Measurements from ENCODE around the gene SEMA4D. TPM values are rescaled to one million over a fixed set of nuclear protein-coding genes. Genes with fewer than 3 reads are reported as not detected.

SEMA4D gene
- total RNA-seq, 2 experiments from 2014 or later: 370 to 391 TPM

DNA sequence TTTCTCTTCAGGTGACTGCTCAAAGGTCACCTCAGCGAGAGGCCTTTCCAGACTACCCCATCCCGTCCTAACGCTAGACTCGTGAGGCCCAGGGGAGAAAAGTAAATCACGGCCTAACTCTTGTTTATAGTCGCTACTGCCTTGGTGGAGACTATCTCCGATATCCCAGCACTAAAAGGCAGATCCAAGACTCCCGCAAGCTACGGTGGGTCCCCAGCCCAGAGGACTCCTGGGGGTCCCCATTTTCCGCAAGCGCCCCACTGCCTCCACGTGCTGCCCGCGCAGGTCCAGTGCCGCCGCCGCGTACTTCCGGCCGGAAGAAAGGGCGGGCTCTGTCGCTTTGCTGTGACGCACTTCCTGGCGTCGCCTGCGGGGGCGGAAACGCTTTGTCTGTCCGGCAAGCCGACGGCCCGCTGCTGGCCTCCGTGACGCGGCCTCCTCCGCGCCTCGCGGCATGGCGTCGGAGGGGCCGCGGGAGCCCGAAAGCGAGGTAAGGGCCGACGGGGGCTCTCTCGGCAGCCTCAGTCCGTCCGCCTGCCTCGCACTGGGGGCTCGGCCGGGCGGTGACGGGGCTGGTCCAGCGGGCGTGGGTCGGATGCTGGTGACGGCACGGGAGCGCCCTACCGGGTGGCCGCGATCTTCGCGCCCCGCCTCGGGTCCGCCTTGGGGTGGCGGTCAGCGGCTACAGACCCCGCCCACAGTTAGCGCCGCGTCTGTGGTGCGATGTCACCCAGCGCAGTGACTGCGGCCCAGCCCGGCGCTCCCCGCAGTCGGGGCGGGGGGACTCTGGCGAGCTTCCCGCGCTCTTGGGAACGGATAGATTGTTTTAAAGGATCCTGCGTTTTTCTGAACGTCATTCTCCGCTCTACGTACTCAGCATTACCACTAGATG lies 179.5 kb downstream of the SEMA4D start, which contains the start of gene SECISBP2:
Gene SECISBP2, plus strand, starts transcription at position 378 of the 892 bp plus-strand sequence. Its CDS starts 77 bp downstream, at position 455.
- Mint-ChIP-seq H3K27ac (peak within 1 kb of the TSS; percentile 95), H3K36me3 (peaks cover 44% of the 10 kb centered on the region), H3K4me3 (peak within 1 kb of the TSS; percentile 88), H3K4me1 (peaks cover 57% of the 10 kb centered on the region), H3K9me3 (no peaks in the 10 kb centered on the region), H3K27me3 (no peaks in the 10 kb centered on the region)
- DNase-seq (peak; percentile 97), ATAC-seq (ENCODE audit: low read depth) (peak; percentile 85)
- POLR2A ChIA-PET: interaction anchor here (0.6 to 2.1 kb wide), 5 partner anchors 8 to 204 kb away, joined by 3 to 11 read pairs (median 4); partner anchors contain the start of gene CKS2

GRCh38 chr9:89317282-89317681 lies 180.6 kb downstream of the SEMA4D start:
- Mint-ChIP-seq H3K36me3 (peaks cover 44% of the 10 kb centered on the region), H3K27ac (peak overlapping the region; percentile 95), H3K4me1 (peaks cover 57% of the 10 kb centered on the region), H3K9me3 (no peaks in the 10 kb centered on the region), H3K27me3 (no peaks in the 10 kb centered on the region), H3K4me3 (peak overlapping the region; percentile 88)
- DNase-seq (no peak), ATAC-seq (ENCODE audit: low read depth) (no peak)
- POLR2A ChIA-PET: no interaction called here

- Mint-ChIP-seq H3K27me3 (no peaks in the 10 kb centered on the region), H3K36me3 (peaks cover 37% of the 10 kb centered on the region), H3K4me1 (peaks cover 46% of the 10 kb centered on the region), H3K9me3 (no peaks in the 10 kb centered on the region), H3K27ac (peak overlapping the region; percentile 61), H3K4me3 (no peak overlapping the region)
- ATAC-seq (ENCODE audit: low read depth) (no peak), DNase-seq (no peak)
- POLR2A ChIA-PET: no interaction called here
Measured at GRCh38 chr9:89315482-89315881, 182.4 kb downstream of the SEMA4D start.

DNA sequence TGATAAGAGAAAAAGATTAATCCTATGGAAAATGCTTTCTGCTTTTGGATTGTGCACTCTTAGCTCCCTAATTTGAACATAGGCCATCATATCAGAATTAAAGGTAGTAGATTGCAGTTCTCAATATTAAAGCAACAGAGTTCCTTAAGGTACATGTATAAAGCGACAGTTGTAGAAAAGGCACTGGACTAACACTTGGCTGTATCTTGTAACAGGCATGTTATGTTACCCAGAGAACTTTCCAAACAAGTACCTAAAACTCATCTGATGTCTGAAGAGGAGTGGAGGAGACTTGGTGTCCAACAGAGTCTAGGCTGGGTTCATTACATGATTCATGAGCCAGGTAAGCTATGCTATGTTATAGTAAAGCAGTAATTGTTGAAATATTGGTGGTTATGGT lies 183.0 kb downstream of the SEMA4D start:
- POLR2A ChIA-PET: no interaction called here
- Mint-ChIP-seq H3K36me3 (peaks cover 37% of the 10 kb centered on the region), H3K4me3 (peak overlapping the region; percentile 93), H3K4me1 (peaks cover 45% of the 10 kb centered on the region), H3K27ac (peak overlapping the region; percentile 74), H3K9me3 (no peaks in the 10 kb centered on the region), H3K27me3 (no peaks in the 10 kb centered on the region)
- ATAC-seq (ENCODE audit: low read depth) (no peak), DNase-seq (no peak)

DNA sequence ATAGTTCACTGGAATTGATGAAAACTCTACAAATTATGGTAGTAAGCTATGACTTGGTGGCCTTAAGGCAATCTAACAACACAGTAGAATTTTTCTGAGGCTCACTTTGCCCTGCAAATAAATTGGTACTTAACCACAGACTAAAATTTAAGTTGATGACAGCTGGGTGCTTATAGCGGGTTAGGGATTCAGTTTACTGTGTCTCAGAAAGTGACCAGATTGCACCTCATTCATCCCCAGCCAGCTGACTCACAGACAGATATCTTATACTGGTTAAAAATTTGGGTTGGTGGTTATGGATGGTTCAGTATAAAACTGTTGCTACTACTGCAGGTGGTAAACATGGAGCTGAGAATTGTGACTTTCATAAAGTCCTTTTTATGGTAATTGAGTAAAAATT lies 184.1 kb downstream of the SEMA4D start:
- POLR2A ChIA-PET: no interaction called here
- H3K4me1 Mint-ChIP-seq: peaks cover 46% of the 10 kb centered on the region
- no peak for DNase-seq
- no peaks in the 10 kb centered on the region for H3K9me3 Mint-ChIP-seq
- H3K27ac Mint-ChIP-seq: peak overlapping the region; percentile 74
- no peaks in the 10 kb centered on the region for H3K27me3 Mint-ChIP-seq
- ATAC-seq (ENCODE audit: low read depth): no peak
- peaks cover 35% of the 10 kb centered on the region for H3K36me3 Mint-ChIP-seq
- H3K4me3 Mint-ChIP-seq: peak overlapping the region; percentile 93

DNA sequence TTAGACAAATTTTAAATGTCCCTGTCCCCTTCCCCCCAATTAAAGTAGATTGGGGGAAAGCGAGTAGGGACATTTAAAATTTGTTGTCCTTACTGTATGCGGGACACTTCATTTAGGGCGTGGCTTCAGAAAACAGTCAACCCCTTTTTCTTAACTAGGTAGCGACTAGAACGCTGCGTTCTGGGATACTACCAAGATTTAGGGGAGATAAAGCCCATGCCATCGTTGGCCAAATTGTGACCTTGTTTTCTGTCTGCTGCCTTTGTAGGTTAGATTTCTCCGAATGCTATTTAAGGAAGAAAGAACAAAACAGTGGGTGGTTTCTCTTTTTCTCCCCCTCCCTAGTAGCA lies 185.7 kb downstream of the SEMA4D start:
- Mint-ChIP-seq H3K27me3 (no peaks in the 10 kb centered on the region), H3K36me3 (peaks cover 29% of the 10 kb centered on the region), H3K27ac (peak overlapping the region; percentile 99), H3K4me1 (peaks cover 40% of the 10 kb centered on the region), H3K4me3 (peak overlapping the region; percentile 93), H3K9me3 (no peaks in the 10 kb centered on the region)
- DNase-seq (no peak), ATAC-seq (ENCODE audit: low read depth) (no peak)
- POLR2A ChIA-PET: interaction anchor here (0.7 to 1.6 kb wide), 3 partner anchors 8 to 185 kb away, joined by 3 to 4 read pairs (median 4); no protein-coding TSS in a partner anchor

DNA sequence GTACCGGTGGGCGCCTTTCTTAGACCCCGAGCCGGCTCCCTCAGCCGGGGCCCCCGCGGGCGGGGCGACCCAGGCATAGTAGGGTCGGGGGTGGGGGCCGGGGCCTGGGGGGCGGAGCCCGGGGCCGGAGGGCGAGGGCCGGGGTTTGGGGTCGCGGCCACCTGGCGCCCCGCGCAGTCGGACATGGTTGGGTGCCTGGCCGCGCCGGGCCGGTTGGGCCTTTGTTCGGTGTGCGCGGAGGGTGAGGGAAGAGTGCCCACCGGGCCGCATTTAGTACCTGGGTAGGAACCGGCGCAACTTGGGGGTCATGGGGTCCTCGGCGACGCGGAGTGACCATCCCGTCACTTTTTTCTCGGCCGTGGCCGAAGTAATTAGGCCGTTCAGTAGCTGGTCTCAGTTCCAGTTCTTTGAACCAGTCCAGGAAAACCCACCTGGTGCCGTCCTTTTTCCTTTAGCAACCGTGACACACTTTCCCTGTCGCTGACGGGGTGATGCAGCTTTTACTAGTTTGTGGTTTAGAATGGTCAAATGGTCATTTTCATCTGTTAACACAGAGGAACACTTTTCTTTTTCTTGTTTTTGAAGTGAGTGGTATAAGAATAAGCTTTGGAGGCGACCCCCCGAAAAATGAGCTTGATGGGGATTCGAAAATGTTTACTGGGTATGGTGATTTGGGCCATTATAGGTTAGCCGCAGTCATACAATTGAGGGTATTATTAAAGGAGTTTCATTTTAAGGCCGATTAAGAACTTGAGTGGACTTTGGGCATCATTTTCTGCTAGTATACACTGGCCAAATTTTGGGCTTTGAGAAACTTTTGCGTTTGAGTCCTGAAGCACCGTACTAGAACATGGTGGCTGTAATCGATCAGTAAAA lies 186.3 kb downstream of the SEMA4D start:
- POLR2A ChIA-PET: interaction anchor here (0.7 to 1.6 kb wide), 3 partner anchors 8 to 185 kb away, joined by 3 to 4 read pairs (median 4); no protein-coding TSS in a partner anchor
- Mint-ChIP-seq H3K4me1 (peaks cover 37% of the 10 kb centered on the region), H3K9me3 (no peaks in the 10 kb centered on the region), H3K36me3 (peaks cover 25% of the 10 kb centered on the region), H3K27ac (peak overlapping the region; percentile 99), H3K4me3 (peak overlapping the region; percentile 93), H3K27me3 (no peaks in the 10 kb centered on the region)
- DNase-seq (no peak), ATAC-seq (ENCODE audit: low read depth) (no peak)

Small RNA genes within 50 kb of the gene (microRNA-seq; reads per million reads assigned to microRNA genes)
- not detected for gene MIR3153

Other genes with a start within 250 kb of the SEMA4D start
- gene CKS2, start 186.9 kb downstream of the SEMA4D start, total RNA-seq: 100 to 1,000 TPM; 114 to 126 TPM
- 10 to 100 TPM; 56.4 to 59.4 TPM for gene SECISBP2, start 179.6 kb downstream of the SEMA4D start, total RNA-seq
- 10 to 100 TPM in 1 of 2 experiments, 1 to 10 TPM in 1; 8.9 to 10.1 TPM for gene GADD45G, start 106.9 kb upstream of the SEMA4D start, total RNA-seq